PC-3 (cell line): ENCODE results near the gene CIZ1.

Experiments
- CTCF ChIP-seq: fragments of 300-600 bp; sonication (generic); conservative IDR thresholded peaks from 2 replicates; pipeline ENCODE4 v1.5.1; 2017; ENCODE audit warnings: antibody characterized with exemption, low read depth, mild to moderate bottlenecking, low read length
- EZH2 ChIP-seq: fragments of 300-600 bp; sonication (generic); IDR thresholded peaks from one replicate; pipeline ENCODE4 v1.6.1; 2017; ENCODE audit warnings: antibody characterized with exemption, mild to moderate bottlenecking, low read length; ENCODE audit not compliant: unreplicated experiment
- EZH2phosphoT487 ChIP-seq: fragments of 300-600 bp; sonication (generic); IDR thresholded peaks from 2 replicates; pipeline ENCODE4 v1.6.1; 2018; ENCODE audit warnings: mild to moderate bottlenecking, antibody characterized with exemption, low read length, borderline replicate concordance

GRCh38 chr9:128204858-128205257, 13.5 kb upstream of the CIZ1 start:
- no peak for TF ChIP-seq CTCF
- no peak for TF ChIP-seq EZH2
- TF ChIP-seq EZH2phosphoT487: no peak
